HepG2 (cell line): ENCODE data around the gene ISG20L2. TPM values are rescaled to one million over a fixed set of nuclear protein-coding genes. Genes with fewer than 3 reads are reported as not detected.

ENCODE experiments used
- BRD4 ChIP-seq: sonication (generic); formaldehyde crosslinking; IDR thresholded peaks from 2 replicates; pipeline ENCODE4 v1.4.0; 2020; ENCODE audit warnings: missing genetic modification reagents
- CREB3 ChIP-seq: sonication (generic); formaldehyde crosslinking; IDR thresholded peaks from 2 replicates; pipeline ENCODE4 v1.5.0; 2020; ENCODE audit warnings: missing genetic modification reagents
- DDIT3 ChIP-seq: sonication (generic); formaldehyde crosslinking; IDR thresholded peaks from 2 replicates; pipeline ENCODE4 v1.4.0; 2020; ENCODE audit warnings: mild to moderate bottlenecking, missing genetic modification reagents
- DR1 ChIP-seq: sonication (generic); formaldehyde crosslinking; IDR thresholded peaks from 2 replicates; pipeline ENCODE4 v1.8.0; 2021; ENCODE audit warnings: mild to moderate bottlenecking, missing genetic modification reagents, inconsistent platforms
- GATAD1 ChIP-seq: IDR thresholded peaks from 2 replicates; pipeline ENCODE4 v1.6.1; 2016; ENCODE audit warnings: missing genetic modification reagents, missing compliant biosample characterization
- HMGA1 ChIP-seq: sonication (generic); formaldehyde crosslinking; conservative IDR thresholded peaks from 2 replicates; pipeline ENCODE4 v1.4.0; 2020; ENCODE audit warnings: missing genetic modification reagents
- POLR2AphosphoS2 ChIP-seq: IDR thresholded peaks from 2 replicates; pipeline ENCODE4 v1.6.1; 2011; ENCODE audit warnings: low read depth, low read length, improper control_type of control experiment
- RNF2 ChIP-seq: fragments of 450-650 bp; conservative IDR thresholded peaks from 2 replicates; pipeline ENCODE4 v1.6.1; 2016; ENCODE audit warnings: low read depth
- RNF219 ChIP-seq: sonication (generic); formaldehyde crosslinking; IDR thresholded peaks from 2 replicates; pipeline ENCODE4 v1.5.0; 2020; ENCODE audit warnings: mild to moderate bottlenecking, missing genetic modification reagents
- SKI ChIP-seq: fragments of 450-650 bp; IDR thresholded peaks from one replicate; pipeline ENCODE4 v1.6.1; 2018; ENCODE audit warnings: mild to moderate bottlenecking; ENCODE audit not compliant: partially characterized antibody
- SMC3 ChIP-seq: IDR thresholded peaks from 2 replicates; pipeline ENCODE4 v1.6.1; 2011; ENCODE audit warnings: low read length, improper control_type of control experiment
- SRSF4 ChIP-seq: fragments of 200-400 bp; formaldehyde crosslinking; IDR thresholded peaks from one replicate; pipeline ENCODE4 v1.6.1; 2018; ENCODE audit warnings: mild to moderate bottlenecking, low read depth, low read length, moderate library complexity; ENCODE audit not compliant: poor library complexity, severe bottlenecking
- TCF7 ChIP-seq: sonication (generic); IDR thresholded peaks from 2 replicates; pipeline ENCODE4 v1.6.1; 2016; ENCODE audit warnings: antibody characterized with exemption, low read depth
- TEAD2 ChIP-seq: sonication (generic); formaldehyde crosslinking; IDR thresholded peaks from 2 replicates; pipeline ENCODE4 v1.9.0; 2021; ENCODE audit warnings: missing genetic modification reagents
- TRIM24 ChIP-seq: sonication (generic); formaldehyde crosslinking; IDR thresholded peaks from 2 replicates; pipeline ENCODE4 v1.8.0; 2022; ENCODE audit warnings: mild to moderate bottlenecking, missing genetic modification reagents
- ZBTB2 ChIP-seq: sonication (generic); formaldehyde crosslinking; IDR thresholded peaks from 2 replicates; pipeline ENCODE4 v1.8.0; 2022; ENCODE audit warnings: low read depth, missing genetic modification reagents
- ZNF558 ChIP-seq: sonication (generic); formaldehyde crosslinking; IDR thresholded peaks from 2 replicates; pipeline ENCODE4 v1.9.0; 2022; ENCODE audit warnings: mild to moderate bottlenecking, missing genetic modification reagents, borderline replicate concordance
- ZNF589 ChIP-seq: sonication (generic); formaldehyde crosslinking; conservative IDR thresholded peaks from 2 replicates; pipeline ENCODE4 v1.8.0; 2022; ENCODE audit warnings: mild to moderate bottlenecking, moderate library complexity, missing genetic modification reagents
- polyA plus RNA-seq, 8 experiments: library from polyadenylated mRNA; depleted of rRNA in 3 of 8; stranded (reverse) in 7 of 8; unstranded in 1 of 8; fragments of >200 nt; fragmentation: Illumina TruSeq in 4 of 8; extraction: Trizol in 4 of 8; gene quantifications; 2 replicates each; pipeline versions ENCODE4 v1.2.1 to v1.2.3, GENCODE V29; 2011 to 2016; ENCODE audit warnings: low read depth in 4 of 8, missing spikeins in 1 of 8, mixed read lengths in 1 of 8; ENCODE audit not compliant: insufficient read depth in 1 of 8
- total RNA-seq, 5 experiments: library from RNA; depleted of rRNA; stranded (reverse); fragments of >200 nt; fragmentation: Illumina TruSeq; extraction: Trizol; gene quantifications; 2 replicates each; pipeline ENCODE4 v1.2.3, GENCODE V29; 2016; ENCODE audit warnings: low read depth in 1 of 5
- TF ChIP-seq, protein P1 (sequence below): sonication (generic); formaldehyde crosslinking; IDR thresholded peaks from 2 replicates; pipeline ENCODE4 v1.4.0; 2020; ENCODE audit warnings: missing genetic modification reagents

ISG20L2 gene
- total and polyA plus RNA-seq, 2 of the 13 experiments (the other 11 are each of a cell fraction or from before 2014, with no cell fraction given), result 19.8 to 21.3 TPM

DNA sequence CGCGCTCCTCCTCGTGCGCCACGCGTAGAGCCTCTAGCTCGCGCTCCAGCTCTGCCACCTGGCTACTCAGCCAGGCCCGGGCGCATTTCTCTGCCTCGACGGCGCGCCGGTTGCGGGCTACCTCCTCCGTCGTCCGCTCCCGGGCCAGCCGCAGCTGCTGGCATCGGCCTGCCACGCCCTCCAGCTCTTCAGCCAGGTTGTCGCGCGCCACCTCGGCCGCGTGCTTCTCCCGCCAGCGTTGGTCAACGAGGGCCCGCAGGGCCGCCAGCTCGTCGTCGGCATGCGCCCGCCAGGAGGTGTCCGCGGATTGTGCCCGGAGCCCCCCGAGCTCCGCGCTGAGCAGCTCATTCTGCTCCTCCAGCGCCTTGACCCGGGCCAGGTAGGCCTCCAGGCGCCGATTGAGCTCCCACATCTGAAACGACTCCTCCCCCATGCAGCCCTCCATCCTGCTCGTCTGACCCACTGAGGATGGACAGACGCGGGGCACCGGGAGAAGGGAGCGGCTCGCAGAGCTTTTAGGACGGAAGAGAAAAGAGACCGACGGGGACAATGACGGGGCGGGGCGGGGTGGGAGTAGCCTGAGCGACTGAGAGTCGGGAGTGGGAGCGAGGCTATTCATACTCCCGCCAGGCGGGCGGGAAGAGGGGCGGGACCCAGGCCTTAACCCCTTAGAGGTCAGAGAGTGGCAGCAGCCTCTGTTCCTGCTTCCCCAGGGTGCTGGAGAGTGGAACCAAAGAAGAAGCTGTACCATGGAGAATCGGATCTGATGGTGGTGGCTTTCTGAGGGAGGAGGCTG is 51.5 kb downstream of the ISG20L2 start, which contains the start of gene NES (continued):
- TF ChIP-seq ZBTB2 (CRISPR knock-in tag) (no peak), DR1 (CRISPR knock-in tag) (0 out of 2 replicates have a peak, but pooled peaks have one; percentile 40), RNF2 (peak; percentile 58; the same call in 1 of the 2 replicates), GATAD1 (CRISPR knock-in tag) (0 out of 2 replicates have a peak, but pooled peaks have one; percentile 21), RNF219 (CRISPR knock-in tag) (no peak), POLR2AphosphoS2 (no peak), SRSF4 (no peak), TCF7 (no peak), ZNF558 (no peak), BRD4 (no peak), SKI (no peak), HMGA1 (CRISPR knock-in tag) (no peak), TEAD2 (CRISPR knock-in tag) (no peak), SMC3 (no peak), ZNF589 (CRISPR knock-in tag) (no peak), CREB3 (CRISPR knock-in tag) (no peak), TRIM24 (CRISPR knock-in tag) (no peak), DDIT3 (no peak)
- TF ChIP-seq, protein P1, sequence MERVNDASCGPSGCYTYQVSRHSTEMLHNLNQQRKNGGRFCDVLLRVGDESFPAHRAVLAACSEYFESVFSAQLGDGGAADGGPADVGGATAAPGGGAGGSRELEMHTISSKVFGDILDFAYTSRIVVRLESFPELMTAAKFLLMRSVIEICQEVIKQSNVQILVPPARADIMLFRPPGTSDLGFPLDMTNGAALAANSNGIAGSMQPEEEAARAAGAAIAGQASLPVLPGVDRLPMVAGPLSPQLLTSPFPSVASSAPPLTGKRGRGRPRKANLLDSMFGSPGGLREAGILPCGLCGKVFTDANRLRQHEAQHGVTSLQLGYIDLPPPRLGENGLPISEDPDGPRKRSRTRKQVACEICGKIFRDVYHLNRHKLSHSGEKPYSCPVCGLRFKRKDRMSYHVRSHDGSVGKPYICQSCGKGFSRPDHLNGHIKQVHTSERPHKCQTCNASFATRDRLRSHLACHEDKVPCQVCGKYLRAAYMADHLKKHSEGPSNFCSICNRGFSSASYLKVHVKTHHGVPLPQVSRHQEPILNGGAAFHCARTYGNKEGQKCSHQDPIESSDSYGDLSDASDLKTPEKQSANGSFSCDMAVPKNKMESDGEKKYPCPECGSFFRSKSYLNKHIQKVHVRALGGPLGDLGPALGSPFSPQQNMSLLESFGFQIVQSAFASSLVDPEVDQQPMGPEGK, result peak; percentile 50
